A549 treated with dexamethasone at 1 μM for 4 hours (cell line): ENCODE data around the gene ALG13. TPM values are rescaled to one million over a fixed set of nuclear protein-coding genes. Genes with fewer than 3 reads are reported as not detected.

Experiments used
- total RNA-seq: library from RNA; stranded (reverse); fragments of 200-300 nt; extraction: Qiagen RNA extraction; gene quantifications from 5 replicates; pipeline ENCODE4 v1.2.3, GENCODE V29; 2022

ALG13 gene
- total RNA-seq, result 50.1 to 62.4 TPM (median 53.1 TPM) in 5 replicates

GRCh38 chrX:111680988-111681779 lies at the start of gene ALG13:
ALG13 (plus strand) TSS chrX:111681170; CDS start chrX:111681219, 49 bp downstream.

Other genes starting within 250 kb of the ALG13 start
- not detected in 5 replicates for gene SERTM2, start 169.5 kb upstream of the ALG13 start, total RNA-seq
- gene TRPC5OS, start 195.0 kb downstream of the ALG13 start, total RNA-seq, result not detected in 5 replicates